Medulla oblongata (tissue), 1 donor: ENCODE data around the gene PWWP2B.

Experiments
- DNase-seq: peaks from one replicate; pipeline ENCODE4 v3.0.0-alpha.2; 2015; ENCODE audit errors: extremely low spot score

The PWWP2B gene

DNA sequence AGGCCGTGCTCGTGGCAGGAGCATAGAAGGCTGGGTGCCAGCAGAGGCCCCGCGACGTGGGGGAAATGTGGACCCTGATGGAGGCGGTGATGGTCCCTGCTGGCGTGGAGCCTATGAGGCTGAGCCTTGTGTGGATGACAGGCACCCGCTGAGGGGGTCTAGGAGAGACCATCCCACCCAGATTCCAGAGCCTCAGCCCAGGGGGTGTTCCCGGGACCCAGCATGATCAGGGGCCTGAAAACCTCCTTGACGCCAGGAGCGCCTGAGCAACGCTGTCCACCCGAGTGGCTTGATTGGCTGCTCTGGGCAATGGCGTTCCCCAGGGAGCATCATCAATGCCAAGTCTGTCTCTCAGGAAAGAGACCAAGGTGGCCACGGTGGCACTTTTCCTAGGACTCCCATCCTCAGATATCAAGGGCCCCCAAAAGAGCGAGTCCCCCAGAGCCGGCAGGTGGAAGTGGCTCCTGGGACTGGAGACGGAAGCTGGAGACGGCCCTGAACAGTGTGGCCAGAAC, 61.1 kb downstream of the PWWP2B start:
- no peak for DNase-seq

GRCh38 chr10:132458586-132459300, 61.7 kb downstream of the PWWP2B start:
- DNase-seq = peak; percentile 46

DNA sequence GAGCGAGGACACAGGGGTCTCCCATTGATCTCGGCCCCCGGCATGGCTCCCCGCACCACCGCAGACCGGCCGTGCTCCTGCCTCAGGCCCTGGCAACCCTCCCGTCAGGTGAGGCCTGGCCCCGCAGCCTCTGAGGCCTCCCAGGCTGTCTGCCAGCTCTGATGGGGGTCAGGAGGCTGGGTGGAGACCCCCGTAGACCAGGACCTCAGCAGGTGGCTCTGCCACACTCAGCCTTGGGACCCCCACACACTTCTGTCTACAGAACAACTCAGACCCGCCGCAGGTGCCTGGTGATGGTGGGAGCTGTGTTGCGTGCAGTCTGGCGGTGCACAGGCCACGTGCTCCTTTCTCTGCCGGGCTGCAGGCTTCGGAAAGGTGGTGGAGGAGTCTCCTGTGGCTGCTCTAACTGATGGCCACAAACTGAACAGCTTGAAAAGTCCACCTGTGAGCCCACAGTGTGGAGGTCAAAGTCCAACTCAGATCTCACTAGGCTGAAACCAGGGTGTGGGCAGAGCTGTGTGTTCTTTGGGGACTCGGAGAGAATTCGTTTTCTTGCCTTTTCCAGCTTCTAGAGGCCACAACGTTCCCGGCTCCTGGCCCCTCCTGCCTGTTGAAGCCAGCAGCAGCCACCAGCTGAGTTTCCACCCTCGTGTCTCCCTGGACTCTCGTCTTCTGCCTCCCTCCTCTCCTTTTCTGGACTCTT, 62.5 kb downstream of the PWWP2B start:
- no peak for DNase-seq

DNA sequence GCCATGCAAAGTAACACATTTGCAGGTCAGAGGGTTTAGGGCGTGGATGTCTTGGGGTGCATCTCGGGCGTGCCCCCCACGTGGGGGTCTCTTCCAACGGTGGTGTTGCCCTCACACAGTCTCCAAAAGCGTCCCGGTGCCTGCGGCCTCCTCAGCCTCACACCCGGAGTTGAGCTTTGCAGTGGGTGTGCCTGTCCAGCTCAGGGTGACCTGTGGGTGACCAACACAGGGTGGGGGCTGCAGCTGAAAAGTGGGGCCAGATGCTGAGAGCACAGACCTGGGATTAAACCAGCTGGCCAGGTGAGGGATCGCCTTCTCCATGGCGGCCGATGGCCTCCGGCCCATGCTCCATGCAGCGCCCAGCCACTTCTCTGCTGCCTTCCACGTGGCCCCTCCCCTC, 63.1 kb downstream of the PWWP2B start:
- DNase-seq = no peak

GRCh38 chr10:132460691-132461090, 63.7 kb downstream of the PWWP2B start:
- DNase-seq = no peak

DNA sequence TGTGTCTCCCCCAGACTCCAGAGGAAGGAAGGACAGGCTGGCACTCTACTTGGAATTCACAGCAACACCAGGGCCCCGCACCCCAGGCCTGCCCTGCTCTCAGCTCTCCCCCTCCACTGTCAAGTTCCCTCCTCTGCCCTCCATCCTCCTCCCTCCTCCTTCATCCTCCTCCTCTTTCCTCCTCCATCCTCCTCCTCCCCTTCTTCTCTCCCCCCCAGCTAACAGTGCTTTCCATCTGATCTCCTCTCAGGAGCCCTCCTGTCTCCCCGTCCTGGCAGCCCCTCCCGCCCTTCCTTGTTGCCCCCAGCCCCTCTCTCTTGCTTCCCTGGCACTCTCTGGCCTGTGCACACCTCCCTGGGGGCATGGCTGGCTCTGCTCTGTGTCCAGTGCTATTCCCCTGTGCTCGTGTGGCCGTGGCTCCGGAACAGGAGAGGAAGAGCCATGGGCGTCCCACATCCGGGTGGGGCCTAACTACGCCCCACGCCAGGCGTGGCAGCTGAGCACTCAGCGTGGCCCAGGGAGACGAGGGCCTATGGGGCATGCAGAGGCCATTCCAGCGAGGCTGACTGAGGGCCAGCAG, 64.2 kb downstream of the PWWP2B start:
- no peak for DNase-seq

DNA sequence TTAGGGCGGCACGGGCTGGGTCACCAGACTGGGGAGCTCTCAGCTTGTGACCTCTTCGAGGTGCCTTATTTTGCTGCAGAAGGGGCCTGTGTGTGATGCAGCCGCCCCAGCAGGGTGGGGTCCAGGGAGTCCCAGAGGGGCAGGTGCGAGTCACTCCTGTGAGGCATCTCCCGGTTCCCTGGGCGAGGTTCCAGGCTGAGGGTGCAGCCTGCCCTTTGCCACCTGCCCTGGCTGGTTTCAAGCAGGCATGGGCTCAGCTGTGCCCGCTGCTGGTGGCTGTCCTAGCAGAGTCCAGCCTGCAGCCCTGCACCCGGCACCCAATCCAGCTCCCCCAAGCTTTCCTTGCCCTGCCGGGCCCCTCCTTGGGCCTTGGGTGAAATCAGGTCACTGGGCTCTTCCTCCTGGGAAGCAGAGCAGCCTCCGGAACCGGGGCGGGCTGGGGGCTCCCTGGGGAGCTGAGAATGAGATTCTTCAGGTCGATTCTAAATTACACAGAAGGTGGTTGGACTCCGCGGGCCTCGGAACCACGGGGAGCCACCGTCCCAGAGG, 64.8 kb downstream of the PWWP2B start:
- DNase-seq = no peak

GRCh38 chr10:132462463-132463332, 65.7 kb downstream of the PWWP2B start:
- no peak for DNase-seq

DNA sequence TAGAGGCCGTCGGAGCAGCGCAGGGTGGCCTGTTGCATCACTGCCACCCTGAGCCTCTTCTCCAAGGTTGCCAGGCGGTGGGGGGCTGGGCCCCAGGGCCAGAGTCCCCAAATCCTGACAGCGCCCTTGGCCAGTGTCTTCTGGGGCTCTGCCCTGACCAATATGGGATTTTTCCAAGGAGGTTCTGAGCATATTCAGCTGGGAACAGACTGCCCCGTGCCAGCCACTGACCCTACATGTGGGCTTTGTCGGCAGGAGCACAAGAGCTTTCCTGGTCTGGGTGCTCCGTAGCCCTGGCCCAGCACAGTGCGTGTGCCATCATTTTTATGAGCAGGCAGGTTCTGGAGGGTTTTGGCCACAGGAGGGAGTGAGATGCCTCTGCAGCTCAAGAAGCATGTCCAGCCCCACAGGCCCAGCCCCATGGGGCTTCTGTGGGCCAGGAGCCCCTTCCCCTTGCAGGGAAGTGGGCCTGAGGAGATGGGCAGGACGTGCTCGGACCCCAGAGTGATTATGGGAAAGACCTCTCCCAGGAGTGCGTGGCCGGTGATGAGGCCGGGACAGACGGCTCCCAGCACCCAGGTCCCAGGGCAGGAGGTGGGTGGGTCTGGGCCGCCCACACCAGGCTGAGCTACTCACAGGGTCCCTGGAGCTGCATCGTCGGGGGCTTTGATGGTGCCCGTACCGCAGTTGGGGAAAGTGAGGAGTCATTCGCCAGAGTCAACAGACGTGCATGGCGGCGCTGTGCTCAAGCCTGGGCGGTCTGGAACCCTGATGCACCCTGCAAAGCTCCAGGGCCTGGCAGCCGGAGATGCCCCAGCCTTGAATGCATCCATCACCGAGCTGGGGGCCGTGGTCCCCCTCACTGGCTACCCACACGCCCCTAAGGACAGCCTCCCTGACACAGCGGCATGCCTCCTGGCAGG, 66.6 kb downstream of the PWWP2B start:
- no peak for DNase-seq

DNA sequence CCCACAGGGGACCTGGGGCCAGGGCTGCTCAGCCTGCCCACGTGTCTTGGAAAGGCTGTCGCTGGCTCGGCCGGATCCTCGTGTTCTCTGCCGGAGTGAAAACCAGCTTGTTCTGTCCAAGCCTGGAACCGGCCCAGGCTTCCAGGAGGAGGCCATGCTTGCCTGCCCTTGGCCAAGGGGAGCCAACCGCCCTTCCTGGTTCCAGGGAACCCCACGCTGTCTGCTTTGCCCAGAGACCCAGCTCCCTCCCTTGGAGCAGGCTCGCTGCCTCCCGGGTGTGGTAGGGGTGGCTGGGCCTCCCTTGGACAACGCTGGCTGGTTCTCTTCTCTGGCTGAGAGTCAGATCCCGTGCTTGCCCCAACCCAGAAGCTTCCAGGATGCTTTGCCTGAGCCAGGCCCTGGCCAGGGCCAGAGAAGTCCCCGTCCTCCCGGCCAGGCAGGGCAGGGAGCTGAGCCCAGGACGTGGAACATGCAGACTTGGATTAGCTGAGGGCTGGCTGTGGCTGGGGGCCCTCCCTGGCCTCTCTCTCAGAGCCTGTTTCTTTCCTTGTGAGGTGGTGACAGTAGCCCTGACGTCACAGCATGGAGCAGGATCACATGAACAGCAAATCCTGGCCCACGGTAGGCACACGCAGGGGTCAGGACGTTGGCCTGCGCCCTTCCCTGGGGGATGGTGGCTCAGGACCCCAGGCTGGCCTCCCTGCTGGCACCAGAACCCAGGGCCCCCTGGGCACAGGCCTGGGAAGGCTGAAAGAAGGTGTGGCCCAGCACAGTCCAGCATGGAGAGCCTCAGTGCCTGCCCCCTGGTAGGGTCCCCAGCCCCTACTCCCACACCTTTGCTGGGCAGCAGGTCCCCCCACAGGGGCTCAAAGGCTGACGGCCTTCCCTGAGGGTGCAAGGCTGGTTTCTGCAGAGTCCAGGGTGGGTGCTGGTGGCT, 67.5 kb downstream of the PWWP2B start:
- DNase-seq = peak; percentile 92

DNA sequence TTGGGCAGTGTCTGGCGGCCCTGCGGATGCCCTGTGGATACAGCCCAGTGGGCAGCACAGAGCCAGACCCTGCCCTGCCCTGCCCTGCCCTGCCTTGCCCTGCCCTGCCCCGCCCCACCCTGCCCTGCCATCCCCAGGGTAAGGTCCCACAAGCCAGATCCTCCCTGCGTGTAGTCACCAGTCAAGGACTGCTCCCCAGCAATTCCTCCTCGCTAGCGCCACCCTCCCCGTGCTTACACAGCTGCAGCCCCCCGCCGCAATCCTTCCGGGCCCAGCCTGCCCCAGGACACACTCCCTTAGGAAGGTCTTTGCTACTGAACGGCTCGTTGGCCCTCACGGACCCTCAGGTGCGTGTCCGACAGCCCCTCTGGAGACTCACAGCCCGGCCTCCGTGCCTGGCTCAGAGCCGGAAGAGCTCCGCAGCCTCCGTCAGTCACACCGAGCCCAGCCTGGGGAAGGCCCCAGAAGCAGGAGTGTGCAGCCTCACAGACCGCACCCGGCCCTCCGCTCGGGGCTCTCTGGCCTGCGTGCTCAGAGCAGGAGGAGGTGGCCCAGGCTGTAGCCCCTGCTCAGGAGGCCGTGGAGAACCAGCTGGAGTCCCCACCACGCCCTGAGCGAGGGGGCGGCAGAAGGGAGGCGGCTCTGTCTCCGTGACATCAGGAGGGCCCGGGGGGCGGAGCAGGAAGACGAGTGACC, 68.3 kb downstream of the PWWP2B start:
- no peak for DNase-seq

- no peak for DNase-seq
These were observed 69.0 kb downstream of the PWWP2B start for GRCh38 chr10:132465889-132466519.

GRCh38 chr10:132466520-132467463, 69.8 kb downstream of the PWWP2B start:
- no peak for DNase-seq
